SHP77 (cell line): Measurements from ENCODE around the gene KRT81.
"Not testable (repeated sequence)": the region's sequence is repeated elsewhere in the genome, so short reads cannot be mapped to it uniquely, and the experiment has no call there.

Experiments
- DNase-seq, 2 experiments: peaks; one replicate each; lab custom pipeline; 2025; lab: John Stamatoyannopoulos, UW

KRT81 gene

DNA sequence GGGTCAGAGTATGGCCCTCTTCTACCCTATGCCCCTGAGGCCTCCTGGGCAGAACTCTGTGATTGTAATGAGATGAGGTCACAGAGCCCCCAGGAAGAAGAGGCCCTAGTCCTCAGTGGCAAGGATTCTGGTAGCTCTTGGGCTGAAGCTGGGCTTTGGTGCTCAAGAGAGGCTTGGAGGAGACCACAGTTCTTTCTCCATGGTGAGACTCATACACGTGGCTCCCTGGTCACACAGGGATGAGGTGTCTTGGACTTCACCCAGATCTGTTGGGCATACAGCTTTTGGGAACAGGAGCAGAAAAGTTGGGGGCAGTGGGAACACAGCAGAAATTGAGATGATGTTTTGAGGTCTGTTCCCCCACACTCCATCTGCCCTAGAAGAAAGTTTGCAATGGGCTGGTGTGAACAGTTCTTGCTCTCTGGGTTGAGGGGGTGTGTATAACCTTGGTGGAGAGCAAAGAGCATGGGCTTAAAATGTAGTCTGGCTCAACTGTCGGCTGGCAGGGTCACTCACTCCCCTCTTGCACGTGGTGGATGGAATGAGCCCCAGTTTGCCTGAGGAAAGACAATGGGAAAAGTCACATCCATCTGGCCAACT, 16.7 kb downstream of the KRT81 start, which contains the start of gene KRT86:
TSS of gene KRT86 (plus strand) at position 125 of the 600 bp plus-strand sequence. CDS start 27,272 bp downstream, outside the sequence.
- no peak for DNase-seq

DNA sequence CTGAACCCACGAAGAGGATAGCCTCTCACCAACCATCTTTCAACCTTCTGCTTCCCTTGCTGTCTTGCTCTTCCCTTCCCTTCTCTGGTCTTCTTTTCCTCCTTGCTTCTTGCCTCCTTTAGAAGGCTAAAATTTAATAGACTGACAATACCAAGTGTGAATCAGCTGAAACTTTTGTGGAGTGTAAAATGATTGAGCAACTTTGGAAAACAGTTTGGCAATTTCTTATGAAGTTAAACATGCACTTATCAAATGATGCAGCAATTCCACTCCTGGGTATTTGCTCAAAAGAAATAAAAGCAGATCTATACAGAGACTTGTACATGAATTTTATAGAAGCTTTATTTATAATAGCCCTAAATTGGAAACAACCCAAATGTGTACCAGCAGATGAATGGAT, 20.2 kb downstream of the KRT81 start:
- no peak for DNase-seq

DNA sequence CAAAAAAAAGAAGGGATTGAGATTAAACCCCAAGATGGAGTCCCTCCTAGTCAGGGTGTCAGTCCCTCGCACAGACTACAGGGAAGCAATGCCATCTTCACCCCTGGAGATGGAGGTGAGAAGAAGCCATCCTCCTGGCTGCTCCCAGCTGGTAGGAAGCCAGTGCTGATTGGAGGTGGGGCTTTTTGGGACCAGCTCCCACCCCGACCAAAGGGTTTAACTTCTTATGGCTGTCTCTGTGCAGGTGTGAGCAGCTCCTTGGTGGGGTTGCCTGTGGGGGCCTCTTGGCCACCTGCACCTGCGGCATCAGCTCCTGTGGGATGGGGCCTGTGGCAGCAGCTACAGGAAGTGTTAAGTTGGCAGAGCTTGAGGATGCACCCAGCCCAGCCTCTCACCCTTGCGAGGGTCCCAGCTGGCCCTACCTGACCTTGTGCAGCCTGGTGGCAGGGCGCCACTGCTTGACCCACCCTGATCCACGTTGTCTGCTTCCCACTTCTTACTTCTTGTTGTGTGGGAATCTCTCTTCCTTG, 20.7 kb downstream of the KRT81 start:
- DNase-seq = no peak

DNA sequence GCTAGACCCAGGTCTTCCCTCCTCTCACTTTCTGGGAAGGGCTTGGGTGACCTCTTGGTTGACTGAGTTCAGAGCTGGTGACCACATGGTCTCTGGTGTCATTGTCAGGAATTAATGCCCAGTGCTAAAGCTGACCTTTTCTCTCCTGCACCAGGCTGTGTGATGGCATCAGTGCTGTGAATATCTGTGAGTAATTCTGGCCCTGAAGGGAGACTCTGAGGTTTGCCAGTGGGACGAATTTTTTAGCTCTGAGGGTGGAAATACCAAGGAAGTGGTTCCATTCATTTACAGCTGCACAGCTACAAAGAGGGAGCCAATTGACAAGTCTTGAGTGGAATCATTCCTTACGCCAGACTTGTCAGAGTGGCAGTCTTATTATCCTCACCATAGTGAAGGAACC, 23.1 kb downstream of the KRT81 start:
- DNase-seq = no peak

DNA sequence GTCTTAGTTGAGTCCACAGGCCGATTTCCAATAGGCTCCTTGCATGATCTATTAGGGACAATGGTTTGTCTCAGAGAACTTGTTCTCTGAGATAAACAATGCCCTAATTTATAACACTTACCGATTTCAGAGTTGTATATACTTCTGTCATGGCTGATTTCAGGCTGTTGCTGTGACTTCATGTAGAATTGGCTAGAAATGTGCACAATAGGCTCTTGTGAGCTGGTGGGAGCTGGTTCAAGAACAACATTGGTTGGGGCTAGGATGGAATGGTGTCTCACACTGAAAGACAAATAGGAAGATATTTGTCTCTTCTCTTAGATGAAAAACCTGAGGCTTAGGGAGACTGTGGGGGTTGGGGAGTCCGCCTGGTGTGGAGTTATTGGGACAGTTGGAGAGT, 23.6 kb downstream of the KRT81 start:
- DNase-seq = no peak

DNA sequence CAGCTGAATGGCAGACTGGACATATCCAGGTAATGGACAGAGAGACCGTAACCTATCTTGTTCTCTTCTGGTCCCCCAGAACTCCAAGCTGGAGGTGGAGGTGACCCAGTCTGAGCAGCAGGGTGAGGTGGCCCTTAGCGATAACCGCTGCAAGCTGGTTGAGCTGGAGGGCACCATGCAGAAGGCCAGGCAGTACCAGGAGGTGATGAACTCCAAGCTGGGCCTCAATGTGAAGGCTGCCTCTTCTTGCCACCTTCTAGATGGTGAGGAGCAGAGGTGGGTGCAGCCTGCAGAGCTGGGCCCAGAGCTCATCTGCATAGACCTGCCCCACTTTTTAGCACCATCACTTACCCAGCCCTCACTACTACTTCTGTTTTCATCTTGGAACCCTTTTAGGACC, 24.1 kb downstream of the KRT81 start:
- no peak for DNase-seq

DNA sequence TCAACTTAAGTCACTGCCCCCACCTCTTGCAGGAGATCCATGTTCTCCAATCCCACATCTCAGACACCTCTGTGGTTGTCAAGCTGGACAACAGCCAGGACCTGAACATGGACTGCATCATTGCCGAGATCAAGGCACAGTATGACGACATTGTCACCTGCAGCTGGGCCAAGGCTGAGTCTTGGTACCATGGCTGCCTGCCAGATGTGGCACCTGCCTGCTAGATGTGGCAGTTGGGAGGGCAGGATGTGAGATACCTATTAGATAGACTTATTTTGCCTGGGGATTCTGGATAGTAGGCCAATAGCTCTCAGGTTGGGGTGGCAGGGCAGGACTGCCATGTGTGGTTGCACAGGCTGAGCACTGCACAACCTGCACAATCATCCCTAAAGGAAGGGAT, 24.8 kb downstream of the KRT81 start:
- DNase-seq = peak; percentile 75 to 84

DNA sequence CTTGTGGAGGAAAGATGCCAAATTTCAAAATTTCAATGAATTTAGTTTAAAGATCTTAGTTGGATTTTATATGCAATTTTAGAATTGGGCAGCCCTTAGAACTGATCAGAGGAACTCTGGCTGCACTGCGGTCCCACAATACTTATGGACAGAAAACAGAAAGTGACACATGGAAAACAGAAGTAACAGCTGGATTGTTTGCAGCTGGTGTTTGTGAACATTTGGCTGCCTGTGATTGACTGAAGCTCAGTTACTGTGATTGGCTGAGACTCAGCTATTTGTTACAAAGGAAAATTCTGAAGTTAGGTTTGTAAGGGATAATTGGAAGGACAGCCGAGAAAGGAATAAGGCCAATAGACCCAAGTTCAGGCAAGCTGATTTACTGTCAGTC, 26.9 kb downstream of the KRT81 start:
- no peak for DNase-seq

DNA sequence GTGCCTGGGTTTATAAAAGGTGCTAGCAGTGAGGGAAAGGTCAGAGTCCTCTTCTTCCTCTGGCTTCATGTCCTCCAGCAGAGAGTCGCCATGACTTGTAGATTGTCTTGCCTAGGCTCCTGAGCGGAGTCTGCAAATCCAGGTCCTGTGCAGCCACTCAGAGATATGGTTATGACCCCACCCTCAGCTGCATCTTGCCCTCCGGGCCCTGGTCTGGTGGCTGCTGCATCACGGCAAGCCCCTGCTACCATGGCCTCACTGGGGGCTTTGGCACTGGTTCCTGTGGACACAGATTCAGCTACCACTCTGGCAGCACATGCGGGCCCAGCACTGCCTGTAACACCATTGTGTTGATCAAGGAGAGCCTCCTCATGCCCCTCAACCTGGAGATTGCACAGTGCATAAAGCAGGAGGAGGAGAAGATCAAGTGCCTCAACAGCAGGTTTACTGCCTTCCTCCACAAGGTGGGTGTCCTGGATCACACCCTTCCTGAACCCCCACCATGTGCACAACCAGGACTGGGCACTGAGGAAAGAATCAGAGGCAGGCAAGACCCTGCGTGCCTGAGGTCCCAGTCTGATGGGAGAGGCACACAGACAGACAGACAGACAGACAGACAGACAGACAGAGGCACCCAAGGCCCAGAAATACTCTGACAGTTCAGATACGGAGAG, 27.4 kb downstream of the KRT81 start:
- no peak for DNase-seq

DNA sequence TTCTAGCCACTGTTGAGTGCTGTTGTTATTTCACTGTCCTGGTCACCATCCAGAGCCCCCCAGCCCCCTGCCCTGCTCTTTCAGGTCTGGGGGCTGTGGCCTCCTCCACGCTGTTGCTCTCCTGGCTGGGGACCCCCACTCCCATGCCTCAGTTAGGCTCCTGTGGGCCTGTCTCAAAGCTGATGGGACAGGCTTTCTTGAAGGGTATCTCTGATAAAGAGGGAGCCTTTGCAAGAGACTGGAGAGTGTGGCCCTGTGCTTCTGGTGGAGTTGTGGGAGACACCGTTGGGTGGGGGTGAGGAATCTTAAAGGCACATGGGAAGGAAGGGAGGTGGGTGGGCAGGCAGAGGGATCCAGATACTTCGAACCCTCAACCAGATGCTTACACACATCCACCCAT, 29.0 kb downstream of the KRT81 start:
- no peak for DNase-seq

DNA sequence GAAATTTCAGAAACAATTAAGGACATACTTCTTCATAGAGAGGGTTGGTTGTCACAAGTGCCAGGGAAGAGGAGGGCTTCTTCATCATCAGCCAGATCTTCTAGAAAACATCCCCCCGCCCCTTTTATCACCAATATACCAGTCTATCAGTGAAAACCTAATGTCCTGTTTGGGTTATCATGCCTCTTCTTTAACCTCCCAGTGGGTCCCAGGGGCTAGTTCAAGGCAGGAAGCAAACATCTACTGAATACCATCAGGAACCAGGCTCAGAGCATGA, 30.2 kb downstream of the KRT81 start:
- DNase-seq = no peak

DNA sequence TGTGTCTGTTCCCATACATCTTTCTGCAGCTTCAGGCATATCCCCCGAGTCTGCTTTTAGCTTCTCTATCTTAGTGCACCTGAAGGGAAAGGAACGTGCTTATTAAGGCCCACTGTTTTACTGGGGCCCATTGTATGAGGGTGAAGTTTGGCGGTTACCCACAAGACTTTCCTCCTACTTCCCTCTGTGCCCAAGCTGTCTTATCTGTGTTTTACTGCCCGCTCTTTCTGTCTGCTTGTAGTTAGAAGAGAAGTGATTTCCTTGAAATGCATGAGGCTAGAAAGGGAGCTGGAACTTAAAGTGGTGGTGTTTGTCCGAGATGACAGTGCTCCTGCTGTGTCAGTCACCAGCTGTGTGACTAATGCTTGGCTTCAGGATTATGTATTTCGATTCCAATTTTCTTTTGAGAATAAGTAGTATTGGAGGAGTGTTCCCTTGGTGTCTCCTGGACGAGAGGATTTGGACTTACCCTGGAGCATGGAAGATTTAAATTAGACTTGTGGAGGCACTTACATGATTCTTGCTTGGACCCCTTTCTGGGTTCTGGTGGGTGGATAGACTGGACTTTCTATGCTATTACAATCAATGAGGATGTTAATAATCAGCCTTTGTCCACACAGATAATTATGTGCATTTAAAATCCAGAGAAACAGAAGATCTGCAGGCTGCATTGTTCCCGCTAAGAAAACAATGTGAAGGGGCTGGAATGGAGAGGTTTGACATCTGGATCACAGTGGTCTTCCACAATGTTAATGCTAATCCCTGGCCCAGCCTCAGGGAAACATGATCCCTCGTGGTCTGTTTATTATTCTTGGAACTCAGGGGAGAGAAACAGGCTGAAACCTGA, 30.8 kb downstream of the KRT81 start:
- no peak for DNase-seq

DNA sequence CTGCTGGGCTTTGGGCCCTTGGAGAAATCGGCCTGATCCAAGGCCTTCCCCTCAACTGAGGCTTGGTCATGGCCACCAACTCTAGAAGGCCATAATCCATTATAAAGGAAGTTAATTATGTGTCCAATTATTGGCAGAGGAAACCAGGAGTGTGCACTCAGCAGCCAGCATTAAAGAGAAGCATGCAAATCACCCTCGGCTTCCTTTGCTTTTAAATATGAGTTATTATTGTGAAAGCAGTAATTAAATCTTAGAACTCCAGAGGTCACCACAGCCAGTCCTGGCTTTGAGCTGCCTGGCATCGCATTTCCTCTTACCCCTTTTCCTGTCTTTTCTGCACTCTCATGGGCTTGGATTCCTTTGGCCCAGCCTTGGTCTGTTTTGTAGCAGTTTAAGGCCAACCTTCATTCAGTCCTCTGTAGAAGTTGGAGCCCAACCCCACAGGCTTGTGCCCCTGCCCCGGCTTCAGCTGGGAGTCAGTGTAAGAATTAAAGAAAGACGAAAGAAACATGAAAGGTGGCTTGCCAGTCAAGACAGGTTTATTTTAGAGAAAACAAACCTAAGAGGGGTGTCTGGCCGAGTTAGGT, 31.6 kb downstream of the KRT81 start:
- no peak for DNase-seq

DNA sequence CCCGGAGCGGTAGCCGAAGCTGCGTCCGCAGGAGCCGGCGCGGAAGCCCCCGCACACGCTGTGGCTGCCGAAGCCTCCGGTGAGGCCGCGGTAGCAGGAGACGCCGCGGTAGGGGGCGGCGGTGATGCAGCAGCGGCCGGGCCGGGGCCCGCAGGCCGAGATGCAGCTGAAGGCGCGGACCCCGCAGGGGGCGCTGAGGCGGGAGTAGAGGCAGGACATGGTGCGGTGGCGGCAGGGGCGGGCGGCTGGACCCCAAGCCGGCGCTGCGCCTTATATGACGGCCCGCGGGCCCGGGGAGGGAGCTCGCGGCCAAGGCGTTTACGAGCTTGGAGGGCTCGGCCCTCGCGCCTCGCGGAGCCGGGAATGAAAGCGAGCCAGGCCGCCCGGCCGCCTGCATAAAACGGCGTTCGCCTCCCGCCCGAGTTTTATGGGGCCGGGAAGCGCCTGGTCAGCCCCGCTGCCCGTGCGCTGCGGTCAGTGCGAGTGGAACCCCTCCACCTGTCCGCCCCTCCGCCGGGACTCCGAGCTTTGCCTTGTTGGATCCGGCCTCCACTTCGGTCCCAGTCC, 32.9 kb downstream of the KRT81 start:
- DNase-seq = no peak

DNA sequence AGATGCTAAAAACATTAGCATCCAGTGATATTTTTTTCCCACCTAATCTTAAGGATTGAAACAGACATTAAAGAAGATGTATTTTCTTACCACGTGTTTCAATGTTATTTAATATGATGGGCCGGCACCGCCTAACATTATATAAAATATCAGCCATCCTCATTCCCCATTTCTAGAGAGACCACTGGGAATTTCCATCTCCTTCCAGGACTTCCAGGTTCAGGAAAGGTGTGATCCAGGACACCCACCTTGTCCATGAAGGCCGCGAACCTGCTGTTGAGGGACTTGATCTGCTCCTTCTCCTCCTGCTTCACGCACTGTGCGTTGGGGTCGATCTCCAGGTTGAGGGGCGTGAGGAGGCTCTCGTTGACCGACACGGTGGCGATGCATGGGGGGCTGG, 33.4 kb downstream of the KRT81 start:
- DNase-seq = not testable (repeated sequence)

DNA sequence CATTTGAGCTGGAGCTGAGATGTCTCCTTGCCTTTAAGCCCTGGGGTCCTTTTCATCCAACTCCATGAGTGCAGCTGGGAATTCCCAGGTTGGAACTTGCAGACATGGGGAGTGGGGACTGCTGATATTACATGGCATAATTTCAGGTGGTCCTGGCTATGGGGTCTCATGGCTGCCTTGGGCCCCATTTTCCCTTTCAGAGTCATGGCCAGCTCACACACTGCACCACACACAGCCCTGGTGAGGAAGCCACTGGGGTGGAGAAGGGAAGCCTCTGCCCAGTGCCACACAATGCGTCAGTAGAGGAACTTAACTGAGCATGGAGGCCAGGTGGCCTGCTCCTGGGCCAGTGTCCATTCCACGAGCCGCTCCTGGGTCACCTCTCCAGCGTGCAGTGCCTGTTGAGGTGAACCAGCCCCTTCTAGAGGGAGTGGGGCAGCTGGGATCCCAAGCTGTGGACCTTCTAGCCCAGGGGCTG, 34.2 kb downstream of the KRT81 start:
- DNase-seq = no peak

DNA sequence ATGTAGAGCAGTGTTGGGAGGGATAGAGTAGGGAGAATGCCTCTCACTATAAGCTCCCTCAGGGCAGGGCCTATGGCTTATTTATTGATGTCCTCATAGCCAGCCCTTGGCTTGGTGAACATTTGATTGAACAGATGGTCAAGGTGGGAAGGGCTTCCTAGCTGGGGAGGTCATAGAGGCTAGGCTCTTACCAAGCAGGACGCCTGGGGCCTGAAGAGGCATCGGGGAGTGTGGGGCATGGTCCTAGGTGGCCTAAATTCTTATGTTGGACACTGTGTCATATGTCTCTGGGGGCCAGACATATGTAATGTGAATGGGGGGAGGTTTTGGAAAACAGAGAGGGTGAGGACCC, 34.8 kb downstream of the KRT81 start:
- no peak for DNase-seq

DNA sequence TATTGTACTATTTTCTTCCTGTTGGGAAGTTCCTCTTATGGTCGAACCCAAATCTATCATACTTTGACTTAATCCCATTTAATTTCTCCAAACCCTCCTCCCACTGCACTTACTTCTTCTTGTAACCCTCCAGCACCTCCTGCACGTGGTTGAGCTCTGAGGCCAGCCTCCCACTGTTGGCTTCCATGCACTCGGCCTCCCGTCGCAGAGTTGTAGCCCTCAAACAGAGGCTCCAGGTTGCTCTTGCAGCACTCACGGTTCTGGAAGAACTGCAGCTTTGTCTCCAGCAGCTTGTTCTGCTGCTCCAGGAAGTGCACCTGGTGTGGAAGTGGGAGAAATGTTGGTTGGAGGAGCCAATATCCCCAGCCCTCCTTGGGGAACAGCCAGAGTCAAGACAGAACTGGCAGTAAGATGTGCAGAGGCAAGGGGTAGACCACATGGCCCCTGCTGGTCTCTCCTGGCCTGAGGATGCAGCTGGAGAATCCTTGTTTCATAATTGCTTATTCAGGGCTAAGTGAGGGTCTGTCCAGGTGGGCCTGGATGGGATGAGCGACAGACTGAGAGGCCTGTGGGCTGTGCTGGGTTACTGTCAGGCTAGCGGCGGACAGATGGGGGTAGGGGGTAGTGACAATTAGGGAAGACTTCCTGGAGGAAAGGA, 35.3 kb downstream of the KRT81 start:
- DNase-seq = no peak

DNA sequence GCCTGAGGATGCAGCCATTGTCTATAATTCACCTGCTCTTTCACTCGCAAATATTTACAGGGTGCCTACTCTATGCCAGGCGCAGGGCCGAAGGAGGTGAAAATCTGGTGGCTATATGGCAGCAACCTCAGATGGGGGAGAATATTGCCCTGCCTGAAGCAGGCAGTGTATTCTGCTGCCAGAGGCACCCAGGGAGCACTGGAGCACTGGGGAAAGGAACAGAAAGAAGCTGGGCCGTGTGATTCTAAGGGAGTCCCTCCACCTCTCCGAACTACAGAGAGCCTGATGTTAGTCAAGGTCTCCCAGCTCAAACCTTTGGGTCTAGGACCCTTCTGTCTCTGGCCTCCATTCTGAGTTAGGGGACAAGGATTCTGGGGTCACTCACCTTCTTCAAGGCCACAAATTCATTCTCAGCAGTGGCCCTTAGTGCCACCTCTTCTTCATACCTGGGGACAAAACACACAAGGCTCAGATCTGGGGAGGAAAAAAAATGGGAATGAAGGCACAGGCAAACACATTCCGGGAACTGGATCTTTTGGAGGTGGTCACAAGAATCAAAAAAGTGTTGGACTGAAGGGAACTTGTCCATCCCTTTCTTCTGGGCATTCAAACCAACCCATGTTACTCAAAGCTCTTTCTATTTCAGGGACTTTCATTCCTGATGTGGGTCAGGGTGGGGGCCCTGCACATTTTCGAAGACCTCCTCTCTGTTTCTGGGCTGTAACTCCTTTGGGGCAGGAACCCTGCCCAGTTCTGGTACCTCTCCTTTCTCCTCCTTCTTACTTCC, 36.2 kb downstream of the KRT81 start:
- no peak for DNase-seq

DNA sequence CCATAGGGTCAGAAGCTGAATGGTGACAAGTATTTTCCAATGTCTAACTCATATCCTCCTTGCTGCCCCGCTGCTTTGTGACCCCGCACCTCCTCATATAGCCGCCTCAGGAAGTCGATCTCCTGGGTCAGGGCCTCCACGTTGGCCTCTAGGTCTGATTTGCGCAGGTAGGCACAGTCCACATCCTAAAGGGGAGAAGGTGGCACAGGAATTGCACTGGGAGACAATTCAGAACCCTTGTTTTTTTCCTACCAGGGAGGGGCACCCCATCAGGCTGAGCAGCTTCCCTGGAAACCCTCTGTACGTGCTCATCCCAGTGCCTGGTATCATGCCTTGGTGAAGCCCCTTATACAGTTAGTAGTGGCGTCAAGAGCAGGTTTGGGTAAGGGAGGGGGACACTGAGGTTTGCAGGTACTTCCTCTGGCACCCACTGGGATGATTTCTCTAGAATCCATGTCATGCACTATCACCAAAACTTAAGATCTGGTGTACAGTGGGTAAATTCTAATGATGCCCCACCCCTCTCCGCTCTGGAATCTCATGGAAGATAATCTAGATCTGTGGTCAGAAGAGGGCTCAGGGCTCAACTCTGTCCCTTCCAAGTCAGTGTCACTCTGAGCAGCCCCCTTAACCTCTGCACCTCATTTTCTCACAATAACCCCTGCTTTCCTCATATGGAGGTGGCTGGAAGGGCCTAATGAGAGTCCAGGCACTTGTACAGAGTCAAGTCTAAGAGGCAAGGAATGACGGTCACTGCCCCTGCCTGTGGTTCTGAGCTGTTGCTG, 37.0 kb downstream of the KRT81 start:
- no peak for DNase-seq
